Pancreas (tissue), 10 donors: ENCODE results near the gene RHBDL3. TPM values are rescaled to one million over a fixed set of nuclear protein-coding genes. Genes with fewer than 3 reads are reported as not detected.

Experiments used
- ATAC-seq, 4 donors: fragments of 200-7000 bp; cut with Tn5 transposase; one replicate each; pipeline versions ENCODE4 v1.8.0 to v1.9.1; 2020; ENCODE audit warnings: mild to moderate bottlenecking in 4 of 4, moderate library complexity in 4 of 4
- DNase-seq, 6 donors: peaks; one replicate each; pipeline ENCODE4 v3.0.0-alpha.2; 2020
- FAIRE-seq: peaks from 2 replicates; lab custom pipeline; 2012; peaks lifted over from hg19 to GRCh38; lab: Jason Lieb, UNC
- H3K27ac ChIP-seq, 4 donors: fragments of 200-600 bp; sonication (generic); 1 replicate in 3 of 4; 2 replicates in 1 of 4; pipeline versions ENCODE4 v1.5.0 to v1.8.0; 2020
- H3K27me3 ChIP-seq, 4 donors: fragments of 200-600 bp; one replicate each; pipeline ENCODE4 v1.8.0; 2021
- H3K36me3 ChIP-seq, 3 donors: fragments of 200-600 bp; sonication (generic) in 1 of 3; one replicate each; pipeline versions ENCODE4 v1.5.0 to v1.8.0; 2020 to 2021
- H3K4me1 ChIP-seq, 3 donors: fragments of 200-600 bp; one replicate each; pipeline ENCODE4 v1.8.0; 2021
- H3K4me3 ChIP-seq, 4 donors: fragments of 200-600 bp; sonication (generic) in 2 of 4; one replicate each; pipeline versions ENCODE4 v1.5.0 to v1.8.0; 2020 to 2021
- H3K9me3 ChIP-seq, 4 donors: fragments of 200-600 bp; one replicate each; pipeline ENCODE4 v1.8.0; 2021
- WGBS, 2 donors: extraction: QIAGEN DNeasy Blood & Tissue Kit; methylation state at CpG; one replicate each; pipeline ENCODE4 v1.1.7; 2013; 5-methylcytosine and 5-hydroxymethylcytosine counted together
- intact Hi-C, 3 donors: fragments of 100-400 bp; cut with DNase I; formaldehyde crosslinking; loops; one replicate each; pipeline versions ENCODE4 v1.11.1 to v1.14.2; 2022
- polyA plus RNA-seq, 2 donors: library from polyadenylated mRNA; stranded (reverse); fragments of 200-250 nt; gene quantifications; one replicate each; pipeline ENCODE4 v1.2.3, GENCODE V29; 2013
- total RNA-seq, 6 donors: library from RNA; stranded (reverse); fragmentation: NEBNext Ultra II Directional in 4 of 6; extraction: Animal tissue kit (Norgen Biotek cat#: 25700) in 4 of 6; gene quantifications; one replicate each; pipeline versions ENCODE4 v1.2.1 to v1.2.4, GENCODE V29; 2021 to 2023
- TF ChIP-seq, protein P1 (sequence below), 4 donors: fragments of 200-600 bp; sonication (generic) in 3 of 4; IDR thresholded peaks; one replicate each; pipeline versions ENCODE4 v1.5.0 to v1.8.0; 2021; ENCODE audit warnings: antibody characterized with exemption in 4 of 4
- donor health status: healthy with polysubstance abuse.
- donor health status: DM: no; HTN: no; CAD: no; lungs with moderate emphysema.
- donor health status: DM: no; HTN: no; CAD: no.
- donor health status: control.
- donor health status: control.
- donor health status: Bipolar disorder and iron deficiency.
- donor health status: DM: yes; HTN: yes; CAD: no.
- donor health status: DM: no; HTN: no; CAD: no.
- donor health status: DM: no; HTN: no; CAD: no.
- donor health status: DM: yes; HTN: yes; CAD: no.

Gene RHBDL3
- total and polyA plus RNA-seq, 8 donors = 0.12 to 1.8 (median 0.47) TPM

- FAIRE-seq (no peak), ATAC-seq (no peak), DNase-seq (no peak)
- Histone ChIP-seq H3K4me3 (no peak overlapping the region), H3K27ac (no peak overlapping the region), H3K9me3 (no peaks in the 10 kb centered on the region), H3K27me3 (no peaks in the 10 kb centered on the region), H3K36me3 (no peaks in the 10 kb centered on the region), H3K4me1 (no peaks in the 10 kb centered on the region)
- TF ChIP-seq, protein P1, sequence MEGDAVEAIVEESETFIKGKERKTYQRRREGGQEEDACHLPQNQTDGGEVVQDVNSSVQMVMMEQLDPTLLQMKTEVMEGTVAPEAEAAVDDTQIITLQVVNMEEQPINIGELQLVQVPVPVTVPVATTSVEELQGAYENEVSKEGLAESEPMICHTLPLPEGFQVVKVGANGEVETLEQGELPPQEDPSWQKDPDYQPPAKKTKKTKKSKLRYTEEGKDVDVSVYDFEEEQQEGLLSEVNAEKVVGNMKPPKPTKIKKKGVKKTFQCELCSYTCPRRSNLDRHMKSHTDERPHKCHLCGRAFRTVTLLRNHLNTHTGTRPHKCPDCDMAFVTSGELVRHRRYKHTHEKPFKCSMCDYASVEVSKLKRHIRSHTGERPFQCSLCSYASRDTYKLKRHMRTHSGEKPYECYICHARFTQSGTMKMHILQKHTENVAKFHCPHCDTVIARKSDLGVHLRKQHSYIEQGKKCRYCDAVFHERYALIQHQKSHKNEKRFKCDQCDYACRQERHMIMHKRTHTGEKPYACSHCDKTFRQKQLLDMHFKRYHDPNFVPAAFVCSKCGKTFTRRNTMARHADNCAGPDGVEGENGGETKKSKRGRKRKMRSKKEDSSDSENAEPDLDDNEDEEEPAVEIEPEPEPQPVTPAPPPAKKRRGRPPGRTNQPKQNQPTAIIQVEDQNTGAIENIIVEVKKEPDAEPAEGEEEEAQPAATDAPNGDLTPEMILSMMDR (IDR thresholded peaks at IDR 0.05) = no peak
- intact Hi-C loops = no loop called here
- WGBS, 2 donors = 62 to 75% methylated on average over 19 of the region's 19 CpGs
These were observed 9.7 kb downstream of the RHBDL3 start for GRCh38 chr17:32275060-32276042.

GRCh38 chr17:32276171-32276601 lies 10.6 kb downstream of the RHBDL3 start:
- no peaks in the 10 kb centered on the region for H3K4me1 ChIP-seq
- no peaks in the 10 kb centered on the region for H3K36me3 ChIP-seq
- WGBS, 2 donors = 71 to 76% methylated on average over 4 of the region's 4 CpGs
- FAIRE-seq = no peak
- H3K27ac ChIP-seq = no peak overlapping the region
- H3K9me3 ChIP-seq = no peaks in the 10 kb centered on the region
- no peak overlapping the region for H3K4me3 ChIP-seq
- H3K27me3 ChIP-seq = no peaks in the 10 kb centered on the region
- intact Hi-C loops = no loop called here
- no peak for ATAC-seq
- TF ChIP-seq, protein P1 (IDR thresholded peaks at IDR 0.05) = no peak
- no peak for DNase-seq

DNA sequence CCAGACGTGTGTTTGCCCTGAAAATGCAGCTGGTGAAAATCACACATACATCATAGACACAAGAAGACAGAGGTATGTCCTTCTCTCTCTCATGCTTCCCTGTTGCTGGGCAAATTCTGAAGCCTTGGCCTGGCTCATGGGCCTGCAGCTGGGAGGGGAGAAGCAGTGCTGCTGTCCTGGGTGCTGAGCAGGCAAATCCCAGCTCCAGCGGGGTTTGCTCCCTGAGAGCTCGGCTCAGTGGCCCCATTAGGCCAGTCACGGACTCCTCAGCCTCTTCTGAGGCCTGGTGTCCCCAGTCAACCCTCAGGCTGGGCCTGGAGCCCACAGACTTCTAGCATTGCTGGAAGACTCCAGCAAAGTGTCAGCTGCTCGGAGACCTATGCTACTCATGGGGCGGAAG lies 11.7 kb downstream of the RHBDL3 start:
- 75 to 82% methylated on average over 6 of the region's 6 CpGs for WGBS, 2 donors
- FAIRE-seq (no peak), ATAC-seq (peak in 1 of 4 donors; percentile 36), DNase-seq (no peak)
- no peaks in the 10 kb centered on the region for H3K4me1 ChIP-seq
- TF ChIP-seq, protein P1 (IDR thresholded peaks at IDR 0.05) = no peak
- no peak overlapping the region for H3K4me3 ChIP-seq
- no peaks in the 10 kb centered on the region for H3K9me3 ChIP-seq
- no peaks in the 10 kb centered on the region for H3K27me3 ChIP-seq
- intact Hi-C loops = no loop called here
- H3K27ac ChIP-seq = no peak overlapping the region
- H3K36me3 ChIP-seq = no peaks in the 10 kb centered on the region

DNA sequence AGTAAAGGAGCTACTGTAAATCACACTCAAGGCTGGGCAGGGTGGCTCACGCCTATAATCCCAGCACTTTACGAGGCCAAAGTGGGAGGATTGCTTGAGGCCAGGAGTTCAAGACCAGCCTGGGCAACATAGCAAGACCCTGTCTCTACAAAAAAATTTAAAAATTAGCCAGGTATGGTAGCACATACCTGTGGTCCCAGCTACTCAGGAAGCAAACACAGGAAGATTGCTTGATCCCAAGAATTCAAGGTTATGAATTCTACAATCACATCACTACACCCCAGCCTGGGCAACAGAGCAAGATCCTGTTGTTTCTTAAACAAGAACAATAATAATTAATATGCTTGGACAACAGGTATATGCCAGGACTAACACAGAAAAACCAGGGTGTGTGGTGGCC lies 13.2 kb downstream of the RHBDL3 start:
- no peak overlapping the region for H3K27ac ChIP-seq
- DNase-seq = no peak
- TF ChIP-seq, protein P1 (IDR thresholded peaks at IDR 0.05) = no peak
- no peak for FAIRE-seq
- no peak for ATAC-seq
- intact Hi-C loops = no loop called here
- no peaks in the 10 kb centered on the region for H3K27me3 ChIP-seq
- H3K9me3 ChIP-seq = no peaks in the 10 kb centered on the region
- 84 to 90% methylated on average over 2 of the region's 2 CpGs for WGBS, 2 donors
- H3K4me3 ChIP-seq = no peak overlapping the region
- no peaks in the 10 kb centered on the region for H3K36me3 ChIP-seq
- H3K4me1 ChIP-seq = no peaks in the 10 kb centered on the region
